NCI-H187 treated with DMSO at 0.1 percent for 48 hours (cell line): ENCODE measurements around the gene ZNRF2.

Experiments used
- DNase-seq: peaks from one replicate; lab custom pipeline; 2025; lab: John Stamatoyannopoulos, UW

Gene ZNRF2

GRCh38 chr7:30412782-30413504, 128.5 kb downstream of the ZNRF2 start:
- DNase-seq, result no peak

DNA sequence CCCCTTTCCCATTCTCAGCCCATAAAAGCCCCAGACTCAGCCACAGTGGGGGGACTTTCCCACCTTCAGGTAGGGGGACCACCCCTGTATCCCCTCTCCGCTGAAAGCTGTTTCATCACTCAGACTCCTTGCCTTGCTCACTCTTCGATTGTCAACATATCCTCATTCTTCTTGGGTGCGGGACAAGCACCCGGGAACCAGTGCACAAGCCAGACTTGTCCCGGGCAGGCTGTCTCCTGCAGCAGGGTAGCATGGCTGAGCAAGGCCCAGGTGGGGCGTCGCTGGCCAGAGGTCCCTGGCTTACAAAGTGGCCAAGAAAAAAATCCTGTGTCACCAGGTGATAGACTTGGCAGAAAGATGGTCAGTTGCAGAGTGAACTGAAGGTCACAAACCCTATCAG, 129.5 kb downstream of the ZNRF2 start:
- DNase-seq, result no peak
